OCI-LY1 (cell line): Measurements from ENCODE around the gene CHRNB2.

Experiments used
- CTCF ChIP-seq: fragments of 200-600 bp; sonication (generic), shearing (Covaris generic); IDR thresholded peaks from 2 replicates; pipeline ENCODE4 v1.5.1; 2017; ENCODE audit warnings: mild to moderate bottlenecking, antibody characterized with exemption, low read length, moderate library complexity, mixed read lengths
- EZH2 ChIP-seq: fragments of 200-600 bp; sonication (generic), shearing (Covaris generic); IDR thresholded peaks from 2 replicates; pipeline ENCODE4 v1.8.0; 2017; ENCODE audit warnings: borderline replicate concordance, mixed run types, mild to moderate bottlenecking, antibody characterized with exemption, low read length, moderate library complexity, mixed read lengths

GRCh38 chr1:154573168-154573510 lies 5.6 kb downstream of the CHRNB2 start:
- TF ChIP-seq CTCF (no peak), EZH2 (no peak)
